Neural crest cell (in vitro differentiated cells): ENCODE results near the gene POLG2. TPM values are rescaled to one million over a fixed set of nuclear protein-coding genes. Genes with fewer than 3 reads are reported as not detected.
"Not testable (repeated sequence)": the region's sequence is repeated elsewhere in the genome, so short reads cannot be mapped to it uniquely, and the experiment has no call there.

Source experiments
- DNase-seq: peaks from one replicate; pipeline ENCODE4 v3.0.0; 2021; ENCODE audit warnings: low read depth, mixed read lengths, low spot score
- H3K27ac Mint-ChIP-seq: one replicate; pipeline ENCODE4 v1.8.0; 2021; ENCODE audit warnings: mild to moderate bottlenecking, mixed read lengths; ENCODE audit not compliant: unreplicated experiment
- H3K27me3 Mint-ChIP-seq: 2 replicates; pipeline ENCODE4 v1.8.0; 2021; ENCODE audit warnings: low read depth, mild to moderate bottlenecking, mixed read lengths
- H3K36me3 Mint-ChIP-seq: 2 replicates; pipeline ENCODE4 v1.8.0; 2021; ENCODE audit warnings: low read depth, mild to moderate bottlenecking, mixed read lengths
- H3K4me1 Mint-ChIP-seq: 2 replicates; pipeline ENCODE4 v1.8.0; 2021; ENCODE audit warnings: mixed read lengths
- H3K4me3 Mint-ChIP-seq: one replicate; pipeline ENCODE4 v1.8.0; 2021; ENCODE audit warnings: mild to moderate bottlenecking, mixed read lengths
- H3K9me3 Mint-ChIP-seq: 2 replicates; pipeline ENCODE4 v1.8.0; 2021; ENCODE audit warnings: mixed read lengths
- CTCF ChIP-seq: fragments of 200-600 bp; sonication (generic); conservative IDR thresholded peaks from 2 replicates; pipeline ENCODE4 v1.5.0; 2021; ENCODE audit warnings: antibody characterized with exemption, mild to moderate bottlenecking
- total RNA-seq: library from RNA; stranded (reverse); gene quantifications from 2 replicates; pipeline ENCODE4 v1.2.1, GENCODE V29; 2021

Gene POLG2
- total RNA-seq, 1 donor from 2014 or later: 28.6 TPM

- Mint-ChIP-seq H3K36me3 (no peaks in the 10 kb centered on the region), H3K27ac (no peak overlapping the region), H3K27me3 (peaks cover 2% of the 10 kb centered on the region), H3K4me1 (no peaks in the 10 kb centered on the region), H3K4me3 (no peak overlapping the region), H3K9me3 (no peaks in the 10 kb centered on the region)
- no peak for DNase-seq
- TF ChIP-seq CTCF: no peak
Measured at GRCh38 chr17:64461788-64462187, 35.1 kb downstream of the POLG2 start.

GRCh38 chr17:64460955-64461354, 35.9 kb downstream of the POLG2 start:
- H3K9me3 Mint-ChIP-seq: no peaks in the 10 kb centered on the region
- H3K4me3 Mint-ChIP-seq: no peak overlapping the region
- TF ChIP-seq CTCF: no peak
- no peaks in the 10 kb centered on the region for H3K27me3 Mint-ChIP-seq
- no peaks in the 10 kb centered on the region for H3K4me1 Mint-ChIP-seq
- no peaks in the 10 kb centered on the region for H3K36me3 Mint-ChIP-seq
- DNase-seq: no peak
- no peak overlapping the region for H3K27ac Mint-ChIP-seq

- H3K9me3 Mint-ChIP-seq, H3K4me3 Mint-ChIP-seq, H3K27me3 Mint-ChIP-seq, DNase-seq, H3K27ac Mint-ChIP-seq, H3K36me3 Mint-ChIP-seq, H3K4me1 Mint-ChIP-seq: not testable (repeated sequence)
Measured at GRCh38 chr17:64459818-64460217, 37.0 kb downstream of the POLG2 start.

- no peaks in the 10 kb centered on the region for H3K9me3 Mint-ChIP-seq
- H3K27me3 Mint-ChIP-seq: no peaks in the 10 kb centered on the region
- DNase-seq: no peak
- H3K36me3 Mint-ChIP-seq: no peaks in the 10 kb centered on the region
- H3K27ac Mint-ChIP-seq: no peak overlapping the region
- H3K4me3 Mint-ChIP-seq: no peak overlapping the region
- TF ChIP-seq CTCF: no peak
- no peaks in the 10 kb centered on the region for H3K4me1 Mint-ChIP-seq
Measured at GRCh38 chr17:64459284-64459747, 37.5 kb downstream of the POLG2 start.

- H3K9me3 Mint-ChIP-seq: no peaks in the 10 kb centered on the region
- peak overlapping the region; percentile 9 for H3K27ac Mint-ChIP-seq
- DNase-seq: no peak
- H3K4me3 Mint-ChIP-seq: no peak overlapping the region
- no peak for TF ChIP-seq CTCF
- no peaks in the 10 kb centered on the region for H3K36me3 Mint-ChIP-seq
- H3K27me3 Mint-ChIP-seq: no peaks in the 10 kb centered on the region
- H3K4me1 Mint-ChIP-seq: no peaks in the 10 kb centered on the region
Measured at GRCh38 chr17:64458756-64459155, 38.1 kb downstream of the POLG2 start.

GRCh38 chr17:64457156-64457555, 39.7 kb downstream of the POLG2 start:
- Mint-ChIP-seq H3K4me3 (no peak overlapping the region), H3K27ac (no peak overlapping the region), H3K4me1 (no peaks in the 10 kb centered on the region), H3K27me3 (no peaks in the 10 kb centered on the region), H3K9me3 (no peaks in the 10 kb centered on the region), H3K36me3 (no peaks in the 10 kb centered on the region)
- no peak for TF ChIP-seq CTCF
- no peak for DNase-seq
